ENCODE measurements around the gene FGD5. TPM values are rescaled to one million over a fixed set of nuclear protein-coding genes. Genes with fewer than 3 reads are reported as not detected.
A peak's percentile ranks its signal among the peaks of the same experiment; 100 is the strongest.

Gene FGD5
- total and polyA plus RNA-seq, 8 donors = 25.4 to 49.4 (median 41.7) TPM

DNA sequence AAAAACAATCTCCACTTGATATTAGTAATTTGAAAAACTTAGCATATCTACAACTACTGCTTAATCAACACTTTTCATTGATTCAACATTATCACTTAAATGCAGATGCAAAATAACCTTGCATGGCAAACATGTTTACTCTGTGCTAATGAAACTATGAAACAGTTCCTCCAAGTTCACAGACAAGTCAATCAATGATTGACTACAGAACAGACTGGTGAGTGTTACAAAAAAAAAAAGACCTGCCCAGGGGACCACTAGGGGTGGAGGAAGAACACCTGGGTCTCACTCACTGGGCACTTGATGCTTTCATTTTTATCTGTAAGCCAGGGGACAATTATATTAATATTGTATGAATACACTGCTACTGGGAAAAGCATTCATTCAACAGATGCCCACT is 124.3 kb downstream of the FGD5 start:
- no peak overlapping the region for H3K27ac ChIP-seq
- no peaks in the 10 kb centered on the region for H3K9me3 ChIP-seq
- intact Hi-C loops (cut with DNase I) = no loop called here
- H3K27me3 ChIP-seq = no peaks in the 10 kb centered on the region
- no peak for ATAC-seq
- H3K4me1 ChIP-seq = peaks cover 8 to 19% of the 10 kb centered on the region in 2 donors
- peaks cover 0 to 28% of the 10 kb centered on the region in 2 donors for H3K36me3 ChIP-seq
- H3K4me3 ChIP-seq = no peak overlapping the region
- TF ChIP-seq, protein P1, sequence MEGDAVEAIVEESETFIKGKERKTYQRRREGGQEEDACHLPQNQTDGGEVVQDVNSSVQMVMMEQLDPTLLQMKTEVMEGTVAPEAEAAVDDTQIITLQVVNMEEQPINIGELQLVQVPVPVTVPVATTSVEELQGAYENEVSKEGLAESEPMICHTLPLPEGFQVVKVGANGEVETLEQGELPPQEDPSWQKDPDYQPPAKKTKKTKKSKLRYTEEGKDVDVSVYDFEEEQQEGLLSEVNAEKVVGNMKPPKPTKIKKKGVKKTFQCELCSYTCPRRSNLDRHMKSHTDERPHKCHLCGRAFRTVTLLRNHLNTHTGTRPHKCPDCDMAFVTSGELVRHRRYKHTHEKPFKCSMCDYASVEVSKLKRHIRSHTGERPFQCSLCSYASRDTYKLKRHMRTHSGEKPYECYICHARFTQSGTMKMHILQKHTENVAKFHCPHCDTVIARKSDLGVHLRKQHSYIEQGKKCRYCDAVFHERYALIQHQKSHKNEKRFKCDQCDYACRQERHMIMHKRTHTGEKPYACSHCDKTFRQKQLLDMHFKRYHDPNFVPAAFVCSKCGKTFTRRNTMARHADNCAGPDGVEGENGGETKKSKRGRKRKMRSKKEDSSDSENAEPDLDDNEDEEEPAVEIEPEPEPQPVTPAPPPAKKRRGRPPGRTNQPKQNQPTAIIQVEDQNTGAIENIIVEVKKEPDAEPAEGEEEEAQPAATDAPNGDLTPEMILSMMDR (IDR thresholded peaks at IDR 0.05) = no peak
- no peak for DNase-seq

DNA sequence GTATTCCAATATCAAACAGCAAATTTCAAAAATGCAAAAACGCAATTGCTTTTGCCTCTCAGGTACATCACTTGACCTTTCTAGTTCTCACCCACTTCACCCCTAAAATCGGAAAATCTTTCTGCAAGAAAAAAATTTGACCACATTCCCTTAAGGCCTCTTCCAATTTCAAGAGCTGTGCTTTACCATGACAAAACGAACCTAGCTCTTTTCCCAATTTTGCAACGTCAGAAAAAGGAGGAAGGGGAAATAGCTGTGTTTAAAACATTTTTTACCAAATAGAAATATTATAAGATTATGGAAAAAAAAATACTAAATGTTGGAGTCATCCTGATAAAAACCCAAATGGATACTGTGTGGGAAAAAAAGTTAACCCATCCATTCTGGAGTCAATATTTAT is 127.5 kb downstream of the FGD5 start:
- DNase-seq = no peak
- Histone ChIP-seq H3K36me3 (peaks cover 0 to 28% of the 10 kb centered on the region in 2 donors), H3K27me3 (no peaks in the 10 kb centered on the region), H3K27ac (peak overlapping the region; percentile 97 to 99), H3K4me3 (peak overlapping the region in 1 of 2 donors; percentile 81), H3K9me3 (no peaks in the 10 kb centered on the region), H3K4me1 (peaks cover 16 to 39% of the 10 kb centered on the region in 2 donors)
- TF ChIP-seq, protein P1 (IDR thresholded peaks at IDR 0.05) = no peak
- no peak for ATAC-seq
- intact Hi-C loops (cut with DNase I) = no loop called here

DNA sequence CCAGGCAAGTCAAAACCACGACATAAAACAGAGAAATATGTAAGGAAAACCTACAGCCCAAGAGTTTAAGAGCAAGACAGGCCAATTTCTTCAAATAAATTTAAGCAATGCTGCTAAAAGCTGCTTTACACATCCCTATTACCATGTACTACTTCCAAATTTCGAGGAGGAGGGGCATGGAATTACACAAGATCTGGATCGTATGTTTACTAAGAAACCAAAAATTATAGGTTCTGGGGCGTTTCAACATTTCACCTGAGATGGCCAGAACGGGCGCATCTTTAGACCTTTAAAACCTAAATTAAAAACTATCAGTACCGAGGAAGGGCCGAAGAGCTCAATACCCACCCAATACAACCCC is 128.0 kb downstream of the FGD5 start:
- peaks cover 16 to 39% of the 10 kb centered on the region in 2 donors for H3K4me1 ChIP-seq

DNA sequence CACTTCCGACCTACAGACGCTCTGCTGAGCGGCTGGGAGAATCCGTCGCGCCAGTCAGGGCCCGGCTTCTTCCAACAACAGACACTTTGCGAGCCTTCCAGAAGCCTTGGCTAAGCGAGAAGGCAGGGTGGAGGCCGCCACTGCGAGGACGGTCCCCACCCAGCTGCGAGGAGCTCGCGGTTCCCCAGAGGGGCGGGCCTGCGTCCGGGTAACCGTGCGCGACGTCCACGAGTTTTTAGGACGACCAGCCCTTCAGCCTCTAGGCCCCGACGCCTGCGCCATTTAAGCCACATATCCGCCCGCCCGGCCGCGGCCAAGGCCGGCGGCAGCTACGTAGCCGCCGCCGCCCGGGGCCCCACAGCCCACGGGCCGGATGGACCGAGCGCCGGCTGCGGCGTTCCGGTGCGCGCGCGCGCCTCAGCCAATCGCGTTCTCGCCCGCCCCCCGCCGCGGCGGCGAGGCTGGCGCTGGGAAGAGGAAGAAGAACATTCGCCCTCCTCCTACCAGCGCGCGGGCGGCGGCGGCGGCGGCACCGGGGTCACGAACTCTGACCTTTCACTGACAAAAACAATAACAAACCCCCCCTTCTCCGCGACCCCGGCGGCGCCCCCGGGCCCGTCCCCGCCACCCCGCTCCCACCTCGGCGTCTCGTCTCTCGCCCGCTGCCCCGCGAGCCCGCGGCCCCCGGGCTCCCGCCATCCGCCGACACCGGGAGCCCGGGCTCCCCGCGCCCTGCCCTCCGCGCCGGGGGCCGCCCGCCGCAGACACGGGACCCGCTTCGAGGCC is 128.5 kb downstream of the FGD5 start, which contains the start of gene NR2C2:
NR2C2 (plus strand) TSS at position 484 of the 786 bp plus-strand sequence. CDS start 56,332 bp downstream, outside the sequence.
- H3K27ac ChIP-seq = peak within 1 kb of the TSS; percentile 97 to 99
- peaks cover 16 to 39% of the 10 kb centered on the region in 2 donors for H3K4me1 ChIP-seq
- ATAC-seq = peak; percentile 74
- H3K36me3 ChIP-seq = peaks cover 0 to 28% of the 10 kb centered on the region in 2 donors
- H3K9me3 ChIP-seq = no peaks in the 10 kb centered on the region
- intact Hi-C loops (cut with DNase I) = no loop called here
- TF ChIP-seq, protein P1 (IDR thresholded peaks at IDR 0.05) = no peak
- peak within 1 kb of the TSS; percentile 81 for H3K4me3 ChIP-seq
- no peaks in the 10 kb centered on the region for H3K27me3 ChIP-seq
- DNase-seq = peak; percentile 80 to 97 (median 90)

More for the DNA sequence above, 128.0 kb downstream of the FGD5 start:
- H3K9me3 ChIP-seq = no peaks in the 10 kb centered on the region
- peak in 2 of 4 donors; percentile 32 to 33 for DNase-seq
- no peak for ATAC-seq
- intact Hi-C loops (cut with DNase I) = no loop called here
- TF ChIP-seq, protein P1 (IDR thresholded peaks at IDR 0.05) = no peak
- peak overlapping the region; percentile 81 for H3K4me3 ChIP-seq
- peak overlapping the region; percentile 97 to 99 for H3K27ac ChIP-seq
- H3K36me3 ChIP-seq = peaks cover 0 to 28% of the 10 kb centered on the region in 2 donors
- no peaks in the 10 kb centered on the region for H3K27me3 ChIP-seq

DNA sequence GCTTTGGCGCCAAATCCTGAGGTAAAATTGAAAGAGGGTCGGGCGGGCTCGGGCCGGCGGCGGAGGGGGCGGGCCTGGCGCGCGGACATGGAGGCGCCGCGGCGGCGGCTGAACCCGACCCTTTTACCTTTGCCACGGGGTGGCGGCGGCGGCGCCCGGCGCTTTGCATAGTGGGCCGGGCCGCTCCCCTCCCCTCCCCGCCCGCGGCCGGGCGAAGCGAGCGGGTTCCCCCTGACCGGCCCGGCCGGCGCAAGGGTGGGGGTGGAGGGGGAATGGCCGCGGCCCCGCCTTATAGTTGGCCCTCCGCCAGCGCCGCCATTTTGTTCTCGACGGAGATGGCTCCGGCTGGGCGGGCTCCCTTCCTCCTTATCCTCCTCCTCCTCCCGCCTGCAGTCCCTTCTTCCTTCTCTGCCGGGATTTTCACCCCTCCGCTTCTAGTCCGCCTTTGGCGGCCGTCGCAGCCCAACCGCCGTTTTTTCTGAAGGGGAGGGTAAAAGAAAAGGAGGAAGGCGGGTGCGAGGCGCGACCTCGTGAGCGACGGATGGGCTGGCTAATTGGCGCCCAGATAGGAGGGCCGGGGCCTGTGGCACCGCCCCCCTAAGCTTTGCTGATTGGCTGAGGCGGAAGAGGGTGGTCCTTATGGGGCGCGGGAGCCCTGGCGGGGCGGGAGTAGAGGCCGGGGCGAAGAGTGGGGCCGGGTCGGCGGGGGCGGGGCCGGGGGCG is 129.3 kb downstream of the FGD5 start:
- peaks cover 0 to 26% of the 10 kb centered on the region in 2 donors for H3K36me3 ChIP-seq
- peak; percentile 97 for ATAC-seq
- H3K4me1 ChIP-seq = peaks cover 16 to 39% of the 10 kb centered on the region in 2 donors
- intact Hi-C loops (cut with DNase I) = no loop called here
- H3K4me3 ChIP-seq = peak overlapping the region; percentile 81
- peak; percentile 98 to 99 (median 98) for DNase-seq
- TF ChIP-seq, protein P1 (IDR thresholded peaks at IDR 0.05) = no peak
- peak overlapping the region; percentile 97 to 99 for H3K27ac ChIP-seq
- no peaks in the 10 kb centered on the region for H3K9me3 ChIP-seq
- H3K27me3 ChIP-seq = no peaks in the 10 kb centered on the region
